COR-L47 (cell line): Measurements from ENCODE around the gene GLCCI1.
"Not testable (repeated sequence)": the region's sequence is repeated elsewhere in the genome, so short reads cannot be mapped to it uniquely, and the experiment has no call there.

Source experiments
- DNase-seq: peaks from one replicate; lab custom pipeline; 2025; lab: John Stamatoyannopoulos, UW

Gene GLCCI1

DNA sequence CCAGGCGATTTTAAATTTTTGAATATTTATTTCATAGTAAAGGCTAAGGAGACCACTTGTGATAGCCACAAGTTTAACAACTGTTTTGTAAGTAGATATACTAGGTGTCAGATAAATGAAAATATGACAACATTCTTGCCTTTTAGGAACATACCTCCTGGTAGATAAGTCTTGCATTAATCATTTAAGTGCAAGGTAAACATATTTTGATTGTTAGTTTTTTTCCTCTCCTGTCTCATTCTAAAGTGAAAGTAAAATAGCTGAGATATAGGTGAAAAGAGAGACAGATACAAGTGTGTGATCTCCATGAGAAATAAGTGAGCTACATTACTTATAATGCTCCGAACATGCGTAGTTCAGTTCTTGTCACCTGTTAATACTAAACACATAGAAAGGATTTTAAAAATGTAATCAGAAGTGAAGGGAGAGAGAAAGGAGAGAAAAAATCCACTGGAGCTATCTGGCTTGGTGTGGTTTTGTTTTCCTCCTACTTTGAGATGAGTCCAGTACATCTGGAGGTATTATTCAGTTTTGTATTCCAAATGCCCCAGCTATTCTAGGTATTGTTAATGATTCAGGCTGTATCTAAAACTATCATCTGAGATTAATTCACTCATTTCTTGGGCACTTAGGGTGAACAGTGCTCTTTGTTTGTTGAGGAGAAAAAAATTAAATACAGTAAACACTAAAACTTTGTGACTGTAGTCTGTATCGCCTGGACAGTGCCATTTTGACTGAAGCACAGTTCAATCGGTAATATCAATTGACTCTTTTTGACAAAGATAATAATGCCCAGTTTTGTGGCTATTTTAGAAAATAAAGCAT is 21.2 kb downstream of the GLCCI1 start:
- DNase-seq: no peak

DNA sequence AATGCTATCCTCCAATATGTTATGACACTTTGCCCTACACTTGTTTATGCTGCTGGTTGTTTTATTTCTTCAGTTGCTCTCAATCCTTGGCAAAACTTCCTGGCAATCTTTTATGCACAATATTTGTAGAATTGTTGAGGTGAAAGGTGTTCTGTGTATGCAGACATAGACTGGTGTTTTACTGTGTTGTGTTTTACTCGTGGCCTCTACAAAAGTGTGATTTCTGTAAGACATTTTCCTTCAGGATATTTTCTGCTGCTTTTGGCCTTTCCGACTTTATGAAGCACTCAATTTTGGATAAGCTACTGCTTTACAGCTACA is 21.8 kb downstream of the GLCCI1 start:
- DNase-seq: no peak

DNA sequence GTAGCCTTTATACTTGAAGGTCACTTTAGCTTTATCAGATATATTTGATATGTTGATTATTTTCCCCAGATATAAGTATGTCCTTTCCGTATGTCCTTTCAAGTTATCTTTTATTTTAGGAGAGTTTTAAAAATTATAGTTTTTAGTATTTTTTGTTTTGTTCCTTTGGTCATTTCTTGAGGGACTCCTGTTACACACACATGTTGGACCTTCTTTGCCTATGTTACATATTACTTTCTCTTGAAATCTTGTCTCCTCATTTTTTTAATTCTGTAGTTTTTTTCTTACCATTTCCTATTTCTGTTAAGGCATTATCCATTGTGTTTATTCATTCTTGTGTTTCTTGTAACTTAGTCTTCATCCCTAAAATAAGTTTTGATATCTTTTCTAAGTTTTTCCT is 23.9 kb downstream of the GLCCI1 start:
- DNase-seq: no peak

DNA sequence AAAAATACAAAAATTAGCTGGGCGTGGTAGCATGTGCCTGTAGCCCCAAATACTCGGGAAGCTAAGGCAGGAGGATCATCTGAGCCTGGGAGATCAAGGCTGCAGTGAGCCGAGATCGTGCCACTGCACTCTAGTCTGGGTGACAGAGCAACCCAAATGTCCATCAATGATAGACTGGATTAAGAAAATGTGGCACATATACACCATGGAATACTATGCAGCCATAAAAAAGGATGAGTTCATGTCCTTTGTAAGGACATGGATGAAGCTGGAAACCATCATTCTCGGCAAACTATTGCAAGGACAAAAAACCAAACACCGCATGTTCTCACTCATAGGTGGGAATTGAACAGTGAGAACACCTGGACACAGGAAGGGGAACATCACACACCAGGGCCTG is 26.8 kb downstream of the GLCCI1 start:
- DNase-seq: not testable (repeated sequence)

DNA sequence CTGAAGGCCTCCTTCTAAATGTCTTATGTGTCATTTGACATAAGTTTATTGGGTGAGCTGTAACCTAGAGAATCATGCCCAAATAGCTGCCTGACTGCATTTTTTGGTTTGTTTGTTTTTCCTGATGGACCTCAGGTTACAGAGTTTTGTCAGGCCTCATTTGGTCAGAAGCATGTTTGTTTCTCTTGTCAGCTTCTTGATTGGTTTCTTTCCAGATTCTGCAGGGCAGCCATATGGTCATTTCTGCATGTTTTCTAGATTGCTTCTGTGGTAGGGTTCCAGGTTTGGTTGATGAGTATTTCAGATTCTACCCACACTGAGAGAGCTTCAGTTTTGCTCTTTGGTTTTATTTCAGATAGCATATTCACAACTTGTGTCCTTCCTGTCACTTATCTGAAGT is 28.0 kb downstream of the GLCCI1 start:
- DNase-seq: no peak

DNA sequence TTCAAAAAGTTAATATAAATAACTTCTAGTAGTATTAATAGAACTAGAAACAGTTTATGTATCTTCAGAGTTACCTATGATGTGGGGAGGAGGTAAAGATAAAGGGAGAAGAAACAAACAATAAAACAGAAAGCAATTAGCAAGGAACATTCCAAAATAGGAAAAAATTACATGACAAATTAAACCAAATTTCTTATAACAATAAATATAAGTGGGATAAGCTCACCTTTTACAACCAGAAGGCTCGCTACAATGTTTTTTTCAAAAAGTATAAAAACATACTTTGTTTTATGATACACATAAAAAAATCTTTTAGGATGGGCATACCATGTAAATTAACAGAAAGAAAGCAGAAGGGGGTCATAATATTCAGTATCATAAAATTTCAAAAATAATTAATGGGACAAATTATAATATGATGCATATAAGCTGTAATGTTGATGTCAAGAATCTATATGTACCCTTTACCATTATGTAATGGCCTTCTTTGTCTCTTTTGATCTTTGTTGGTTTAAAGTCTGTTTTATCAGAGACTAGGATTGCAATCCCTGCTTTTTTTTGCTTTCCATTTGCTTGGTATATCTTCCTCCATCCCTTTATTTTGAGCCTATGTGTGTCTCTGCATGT is 31.8 kb downstream of the GLCCI1 start:
- no peak for DNase-seq

DNA sequence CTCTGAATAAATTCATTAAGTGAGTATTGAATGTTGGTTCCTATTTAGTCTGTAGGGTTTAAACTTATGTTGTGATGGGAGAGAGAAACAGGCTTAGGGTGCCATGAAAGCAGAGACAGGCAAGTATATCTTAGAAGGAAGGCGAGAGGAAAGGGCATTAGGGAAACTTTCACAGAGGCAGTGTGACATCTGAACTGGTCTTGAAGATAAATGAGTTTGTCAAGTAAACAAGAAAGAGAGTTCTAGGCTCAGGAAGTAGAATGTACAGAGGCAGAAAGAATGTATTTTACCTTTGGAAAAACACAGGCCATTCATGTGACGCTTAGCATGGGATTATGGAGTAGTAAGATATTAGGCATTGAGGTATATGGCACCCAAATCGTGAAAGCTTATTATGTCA is 34.5 kb downstream of the GLCCI1 start:
- no peak for DNase-seq

DNA sequence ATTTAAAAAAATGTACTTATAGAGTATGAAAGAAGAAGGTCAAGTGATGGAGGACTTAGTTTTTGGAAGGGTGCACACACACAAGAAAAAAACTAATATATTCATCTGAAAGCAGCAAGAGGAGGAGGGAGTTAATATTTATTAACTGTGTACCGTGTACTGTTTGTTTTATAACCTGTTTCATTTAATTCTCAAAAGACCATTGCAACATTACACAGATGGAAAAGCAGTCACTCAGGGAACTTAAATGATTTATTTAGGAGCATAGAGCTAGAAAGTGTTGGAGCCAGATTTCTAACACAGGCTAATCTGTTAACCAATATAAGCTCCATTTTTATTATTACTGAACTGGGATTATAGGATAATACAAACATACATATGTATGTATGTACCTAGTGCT is 36.7 kb downstream of the GLCCI1 start:
- DNase-seq: no peak

DNA sequence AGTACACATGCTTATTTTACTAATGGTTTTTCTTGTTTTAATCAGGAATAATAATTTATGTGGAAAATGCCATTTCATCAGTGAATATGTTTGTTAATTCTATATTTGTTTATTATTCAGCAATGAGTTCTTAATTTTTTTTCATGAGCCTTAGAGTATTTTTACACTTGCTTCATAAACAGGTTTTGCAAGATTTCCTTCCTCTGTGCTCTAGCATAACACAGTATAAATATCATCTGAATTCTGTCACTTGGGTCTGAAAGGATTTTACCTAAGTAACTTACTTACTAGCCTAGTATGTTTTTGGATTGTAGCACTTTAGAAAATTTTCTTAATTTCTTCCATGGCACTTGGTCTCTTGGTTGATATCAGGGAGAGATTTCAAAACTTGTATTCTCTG is 45.8 kb downstream of the GLCCI1 start:
- no peak for DNase-seq

DNA sequence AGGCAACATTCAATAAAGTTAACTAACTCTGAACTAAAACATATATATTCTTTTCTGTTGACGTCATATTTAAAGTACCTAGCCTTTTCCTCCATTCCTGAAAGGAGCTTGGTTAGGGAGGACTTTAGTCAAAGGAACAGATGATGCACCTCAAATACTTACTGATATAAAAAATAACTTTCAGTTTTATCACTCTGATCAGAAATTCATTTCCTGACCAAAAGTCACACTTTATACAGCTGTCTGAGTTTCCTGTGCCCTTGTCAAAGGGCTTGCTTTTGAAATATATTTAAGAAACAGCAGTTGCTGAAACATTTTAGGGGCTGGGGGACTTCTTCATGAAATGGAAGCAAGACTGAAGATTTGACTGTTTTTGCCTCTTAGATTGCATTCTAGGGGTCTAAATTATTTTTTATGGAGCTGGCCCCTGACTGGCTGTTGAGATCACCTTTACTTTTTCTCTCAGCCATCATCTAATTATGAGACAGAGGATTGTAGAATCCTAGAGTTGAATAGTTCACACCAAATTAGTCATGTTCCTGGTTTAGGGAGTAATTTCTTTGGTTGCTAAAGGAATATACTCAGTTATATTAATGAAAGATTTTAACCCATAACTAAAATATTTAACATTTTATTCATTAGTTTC is 46.6 kb downstream of the GLCCI1 start:
- DNase-seq: no peak

DNA sequence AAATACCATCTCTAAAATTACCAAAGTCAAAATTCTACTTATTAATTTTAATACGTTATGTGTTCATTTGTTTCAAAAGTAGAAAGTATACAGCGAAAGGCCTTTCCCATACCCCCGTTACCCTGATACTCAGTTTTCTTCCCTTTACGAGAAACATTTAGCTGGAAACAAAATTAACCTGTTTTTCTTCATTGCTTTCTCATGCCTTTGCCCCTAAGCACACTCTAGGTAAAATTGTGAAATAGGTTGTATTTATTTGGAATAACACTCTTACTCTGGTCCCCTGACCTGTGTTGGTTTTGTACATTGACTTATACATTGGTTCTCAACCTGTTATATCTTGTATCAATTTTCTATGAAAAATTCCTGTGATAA is 47.1 kb downstream of the GLCCI1 start:
- no peak for DNase-seq

DNA sequence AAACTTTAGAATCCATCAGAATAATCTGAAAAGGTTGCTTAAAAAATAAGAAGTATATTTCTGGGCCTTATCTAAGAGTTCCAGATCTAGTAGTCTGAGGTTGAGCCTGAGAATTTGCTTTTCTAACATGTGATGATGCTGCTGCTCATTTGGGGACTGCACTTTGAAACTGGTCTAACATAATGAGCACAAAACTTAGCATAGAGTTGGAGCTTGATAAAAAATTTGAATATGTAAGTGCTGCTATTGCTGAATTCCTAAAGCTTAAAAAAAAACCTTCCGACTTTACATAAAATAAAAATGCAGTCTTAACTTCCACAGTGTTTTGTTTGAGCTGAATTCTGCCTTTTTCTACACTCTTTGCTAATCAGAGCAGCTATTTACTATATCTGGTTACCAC is 48.8 kb downstream of the GLCCI1 start:
- DNase-seq: no peak

DNA sequence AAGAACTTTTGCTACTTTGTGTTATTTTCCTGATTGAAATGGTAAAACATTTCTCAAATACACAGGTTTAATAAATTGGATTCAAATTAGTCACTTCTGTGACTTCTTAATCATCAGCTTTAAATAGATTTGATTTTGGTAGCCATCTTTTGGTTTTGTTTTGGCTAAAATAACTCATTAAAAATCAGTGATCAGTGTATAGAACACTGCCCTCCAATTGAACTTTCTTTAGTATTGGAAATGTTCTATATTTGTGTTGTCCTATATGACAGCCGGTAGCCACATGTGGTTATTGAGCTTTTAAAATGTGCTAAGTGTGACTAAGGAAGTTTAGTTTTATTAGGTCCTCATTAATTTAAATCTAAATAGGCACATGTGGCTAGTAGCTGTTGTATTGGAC is 50.4 kb downstream of the GLCCI1 start:
- DNase-seq: no peak

DNA sequence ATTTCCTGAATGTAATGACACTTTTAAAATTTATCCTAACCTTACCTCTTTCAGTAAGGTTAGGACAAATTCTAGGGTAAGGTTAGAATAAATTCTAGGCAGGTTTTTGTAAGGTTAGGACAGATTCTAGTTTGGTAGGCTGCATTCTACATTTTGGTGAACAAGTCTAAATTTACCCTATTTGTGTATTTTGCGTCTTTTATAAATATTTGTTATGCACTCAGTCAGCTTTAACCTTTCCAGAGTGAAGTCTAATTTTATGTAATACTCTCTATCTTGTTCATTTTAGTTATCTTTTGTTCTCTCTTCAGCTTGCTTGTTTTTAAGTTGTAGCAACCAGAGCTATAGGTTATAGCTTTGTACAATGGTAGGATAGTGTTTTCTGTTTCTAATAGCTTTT is 54.0 kb downstream of the GLCCI1 start:
- no peak for DNase-seq

DNA sequence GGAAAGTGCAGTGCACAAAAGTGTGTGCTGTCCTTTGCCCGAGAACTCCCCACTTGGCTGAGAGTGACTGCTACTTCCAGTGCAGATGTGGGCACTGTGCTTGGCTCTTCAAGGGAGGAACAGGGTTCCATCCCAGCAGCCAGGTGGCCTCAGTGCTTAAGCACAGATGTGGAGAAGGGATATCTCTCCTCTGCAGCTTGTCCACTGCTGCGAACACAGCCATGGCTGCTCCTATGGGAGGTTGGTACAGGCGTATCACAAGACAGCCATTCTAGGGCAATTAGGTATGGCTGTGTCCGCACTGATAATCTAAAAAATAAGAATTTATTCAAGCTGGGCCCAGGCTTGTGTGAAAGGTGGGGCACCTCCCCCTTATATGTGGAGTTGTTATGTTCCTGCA is 66.6 kb downstream of the GLCCI1 start:
- DNase-seq: no peak

DNA sequence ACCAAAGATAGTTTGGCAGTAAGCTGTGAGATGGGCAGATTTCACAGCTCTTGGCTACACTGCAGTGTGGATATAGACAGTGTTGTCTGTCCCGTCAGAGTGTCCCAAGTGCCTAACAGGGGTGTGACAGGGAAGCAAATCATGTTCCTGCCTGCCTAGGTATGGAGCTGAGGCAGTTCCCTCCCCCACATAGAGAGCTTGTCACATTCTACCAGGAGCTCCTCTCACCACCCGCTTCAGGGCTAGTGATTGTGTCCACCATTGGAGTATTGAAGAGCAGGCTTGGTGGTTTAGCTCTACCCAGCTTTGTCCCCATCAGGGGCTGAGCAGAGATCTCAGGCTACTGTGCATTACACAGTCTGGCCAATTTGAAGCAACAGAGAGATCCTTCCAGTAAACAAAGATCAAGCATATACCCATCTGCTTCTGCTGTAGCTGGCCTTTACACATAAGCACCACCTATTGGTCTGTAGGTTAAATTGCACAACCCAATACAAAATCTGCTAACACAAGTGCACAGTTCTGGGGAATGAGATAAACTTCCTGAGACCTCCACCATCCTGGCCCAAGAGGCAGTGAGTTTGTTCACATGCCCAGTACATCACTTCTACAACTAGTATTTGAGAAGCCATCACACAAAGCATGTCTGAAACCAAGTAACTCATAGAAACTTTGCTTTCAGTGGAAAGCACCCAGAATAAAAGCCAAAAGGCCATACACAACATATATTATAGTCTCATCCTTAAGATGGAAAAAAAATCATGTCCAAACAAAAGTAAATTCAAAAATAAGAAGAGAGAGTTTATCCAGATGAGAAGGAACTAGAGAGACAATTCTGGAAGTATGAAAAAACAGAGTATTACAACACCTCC is 67.3 kb downstream of the GLCCI1 start:
- DNase-seq: peak; percentile 3

DNA sequence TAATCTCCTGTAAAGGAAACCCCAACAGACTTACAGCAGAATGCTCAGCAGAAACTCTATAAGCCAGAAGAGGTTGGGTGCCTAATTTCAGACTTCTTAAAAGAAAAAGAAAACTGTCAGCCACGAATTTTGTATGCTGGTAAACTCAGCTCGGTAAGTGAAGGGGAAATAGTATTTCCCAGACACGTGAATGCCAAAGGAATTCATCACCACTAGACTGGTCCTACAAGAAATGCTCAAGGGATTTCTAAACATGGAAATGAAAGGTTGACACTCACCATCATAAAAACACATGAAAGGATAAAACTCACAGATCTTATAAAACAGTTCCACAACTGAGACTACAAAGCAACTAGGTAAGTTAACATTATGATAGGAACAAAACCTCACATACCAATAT is 68.6 kb downstream of the GLCCI1 start:
- DNase-seq: no peak

DNA sequence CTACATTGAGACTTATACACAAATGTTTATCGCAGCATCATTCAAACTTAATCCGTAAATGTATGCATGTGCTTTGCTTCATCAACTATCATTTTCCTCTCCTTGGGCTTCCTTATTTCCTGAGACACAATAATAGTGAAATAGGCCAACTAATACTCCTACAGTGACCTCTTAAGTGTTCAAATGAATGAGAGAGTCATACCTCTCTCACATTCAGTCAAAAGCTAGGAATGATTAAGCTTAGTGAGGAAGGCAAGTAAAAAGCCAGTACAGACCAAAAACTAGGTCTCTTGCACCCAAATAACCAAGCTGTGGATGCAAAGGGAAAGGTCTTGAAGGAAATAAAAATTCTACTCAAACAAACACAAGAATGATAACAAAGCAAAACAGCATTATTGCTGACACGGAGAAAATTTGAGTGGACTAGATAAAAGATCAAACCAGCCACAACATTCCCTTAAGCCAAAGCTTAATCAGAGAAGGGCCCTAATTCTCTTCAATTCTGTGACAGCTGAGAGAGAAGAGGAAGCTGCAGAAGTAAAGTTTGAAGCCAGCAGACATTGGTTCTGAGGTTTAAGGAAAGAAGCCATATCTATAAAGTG is 72.3 kb downstream of the GLCCI1 start:
- DNase-seq: no peak

DNA sequence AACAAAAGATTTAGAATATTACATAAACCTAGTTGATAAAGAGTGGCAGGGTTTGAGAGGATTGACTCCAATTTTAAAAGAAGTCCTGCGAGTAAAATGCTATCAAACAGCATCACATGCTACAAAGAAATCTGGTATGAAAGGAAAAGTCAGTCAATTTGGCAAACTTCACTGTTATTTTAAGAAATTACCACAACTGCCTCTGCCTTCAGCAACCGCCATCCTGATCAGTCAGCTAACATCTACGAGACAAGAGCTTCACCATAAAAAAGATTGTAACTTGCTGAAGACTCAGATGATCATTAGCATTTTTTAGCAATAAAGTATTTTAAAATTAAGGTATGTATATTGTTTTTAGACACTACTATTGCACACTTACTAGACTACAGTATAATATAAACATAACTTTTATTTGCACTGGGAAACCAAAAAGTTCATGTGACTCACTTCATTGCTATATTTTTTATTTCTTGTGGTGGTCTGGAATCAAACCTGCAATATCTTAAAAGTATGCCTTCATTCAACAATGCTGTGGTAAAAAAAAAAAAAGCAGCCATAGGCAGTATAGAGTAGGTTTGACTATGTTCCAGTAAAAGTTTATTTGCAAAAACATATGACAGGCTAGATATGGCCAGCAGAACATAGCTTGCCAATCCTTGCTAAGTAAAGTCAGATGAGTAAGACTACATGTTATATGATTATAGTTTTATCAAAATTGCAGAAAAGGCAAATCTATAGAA is 74.4 kb downstream of the GLCCI1 start:
- no peak for DNase-seq

DNA sequence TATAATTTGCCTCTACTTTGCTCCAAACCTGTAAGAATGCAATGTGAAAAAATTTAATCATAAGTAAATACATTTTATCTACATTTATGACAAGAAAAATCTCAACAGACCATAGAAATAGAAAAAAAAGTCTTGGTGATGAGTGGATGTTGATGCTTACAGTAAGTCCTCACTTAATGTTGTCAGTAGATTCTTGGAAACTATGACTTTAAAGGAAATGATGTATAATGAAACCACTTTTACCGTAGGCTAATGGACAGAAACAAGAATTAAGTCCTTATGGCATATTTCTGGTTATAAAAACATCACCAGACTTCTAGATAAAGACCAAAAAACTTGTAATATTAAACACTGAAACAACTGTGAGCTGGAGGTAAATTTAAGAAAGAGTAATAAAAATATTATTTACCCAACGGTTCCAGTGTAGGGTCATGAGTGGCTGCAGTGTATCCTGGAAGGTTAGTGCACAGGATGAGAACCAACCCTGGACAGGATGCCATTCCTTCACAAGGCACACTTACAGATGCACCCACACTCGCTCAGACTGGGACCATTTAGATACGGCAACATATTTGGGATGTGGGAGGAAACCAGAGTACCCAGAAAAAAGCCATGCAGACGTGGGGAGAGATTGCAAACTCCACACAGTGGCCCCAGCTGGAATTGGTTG is 76.3 kb downstream of the GLCCI1 start:
- DNase-seq: no peak

DNA sequence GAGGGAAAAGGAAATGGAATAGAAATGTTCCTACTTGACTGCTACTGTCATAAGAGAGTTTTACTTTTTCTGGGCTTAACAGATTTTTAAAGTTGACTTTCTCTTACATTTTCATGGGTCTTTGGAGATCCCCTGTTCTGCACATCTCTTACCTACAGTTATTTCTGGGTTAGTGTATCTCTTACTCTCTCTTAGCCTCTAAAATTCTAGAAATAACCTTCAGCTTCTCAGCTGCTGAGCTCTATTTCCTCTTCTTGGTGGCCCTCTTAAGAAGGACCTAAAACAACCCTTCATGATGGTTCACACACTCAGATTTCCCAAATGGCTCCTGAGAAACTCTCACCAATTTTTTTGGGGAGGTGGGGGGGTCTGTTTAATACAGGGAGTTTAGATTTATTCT is 79.5 kb downstream of the GLCCI1 start:
- not testable (repeated sequence) for DNase-seq
